ENCODE measurements around the gene CEP20.

Gene CEP20

DNA sequence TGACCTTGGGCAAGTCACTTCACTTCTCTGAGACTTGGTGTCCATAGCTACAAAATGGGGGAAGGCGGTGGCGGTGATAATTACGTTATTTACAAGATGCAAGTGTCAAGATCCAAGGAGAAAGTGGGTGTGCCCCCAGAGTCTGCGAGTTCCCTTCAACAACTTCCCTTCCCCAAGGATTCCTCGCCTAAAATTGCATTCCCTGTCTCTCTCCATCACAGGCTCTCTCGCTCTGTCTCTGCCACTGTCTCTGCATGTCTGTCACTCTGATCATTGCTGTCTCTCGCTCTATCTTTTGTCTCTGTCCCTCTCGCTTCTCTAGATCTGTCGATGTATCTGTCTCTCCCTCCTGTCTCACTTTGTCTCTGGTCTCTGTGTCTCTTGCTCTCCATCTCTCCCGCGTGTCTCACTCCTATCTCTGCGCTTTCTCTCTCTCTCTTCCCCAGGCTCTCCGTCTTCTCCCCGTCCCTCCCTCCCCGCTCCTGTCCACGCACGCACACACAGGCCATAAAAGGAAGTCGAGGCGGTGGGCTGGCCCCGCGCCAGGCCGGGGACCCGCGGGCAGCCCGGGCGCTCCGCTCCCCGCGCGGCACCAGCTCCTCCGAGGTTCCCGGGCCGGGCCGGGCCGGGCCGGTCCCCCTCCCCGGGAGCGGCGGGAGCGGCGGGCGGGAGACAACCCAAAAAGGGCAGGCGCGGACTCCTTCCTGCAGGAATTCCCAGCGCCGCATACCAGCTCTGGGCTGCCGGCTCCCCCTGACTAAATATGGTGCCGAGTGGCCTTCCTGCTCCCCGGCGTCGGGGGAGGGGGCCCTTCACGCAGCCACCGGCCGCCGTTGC lies 30.5 kb downstream of the CEP20 start:
- peak overlapping the region; percentile 29 for H3K9ac ChIP-seq (ENCODE audit: insufficient read length, low read depth)
- no peak for TF ChIP-seq SUZ12 (IDR thresholded peaks at IDR 0.05; ENCODE audit: extremely low read depth, insufficient read depth, insufficient read length)
- no peak for TF ChIP-seq ZNF274 (IDR thresholded peaks at IDR 0.05; ENCODE audit: low read depth, low read length)
- no peak for TF ChIP-seq YY1 (IDR thresholded peaks at IDR 0.05; ENCODE audit: insufficient read depth, insufficient read length)
- H3K36me3 ChIP-seq (ENCODE audit: insufficient read depth, insufficient read length, low read length) = no peaks in the 10 kb centered on the region
- DNase-seq (ENCODE audit: low read depth, low spot score) = peak; percentile 22
- H3K4me1 ChIP-seq (ENCODE audit: insufficient read depth, insufficient read length) = peaks cover 2% of the 10 kb centered on the region
- H3K4me3 ChIP-seq (ENCODE audit: insufficient read length, low read depth) = peak overlapping the region; percentile 36
- no peaks in the 10 kb centered on the region for H3K9me3 ChIP-seq (ENCODE audit: insufficient read depth, low read length)
- H3K27me3 ChIP-seq (ENCODE audit: insufficient read depth, insufficient read length) = peaks cover 50% of the 10 kb centered on the region

- H3K36me3 ChIP-seq (ENCODE audit: insufficient read depth, insufficient read length, low read length) = no peaks in the 10 kb centered on the region
- TF ChIP-seq YY1 (IDR thresholded peaks at IDR 0.05; ENCODE audit: insufficient read depth, insufficient read length) = no peak
- no peak for TF ChIP-seq ZNF274 (IDR thresholded peaks at IDR 0.05; ENCODE audit: low read depth, low read length)
- no peak for TF ChIP-seq SUZ12 (IDR thresholded peaks at IDR 0.05; ENCODE audit: extremely low read depth, insufficient read depth, insufficient read length)
- H3K4me3 ChIP-seq (ENCODE audit: insufficient read length, low read depth) = peak within 1 kb of the TSS; percentile 49
- peaks cover 2% of the 10 kb centered on the region for H3K4me1 ChIP-seq (ENCODE audit: insufficient read depth, insufficient read length)
- peak within 1 kb of the TSS; percentile 57 for H3K9ac ChIP-seq (ENCODE audit: insufficient read length, low read depth)
- no peaks in the 10 kb centered on the region for H3K9me3 ChIP-seq (ENCODE audit: insufficient read depth, low read length)
- H3K27me3 ChIP-seq (ENCODE audit: insufficient read depth, insufficient read length) = peaks cover 50% of the 10 kb centered on the region
- peak; percentile 25 for DNase-seq (ENCODE audit: low read depth, low spot score)
Measured at GRCh38 chr16:15856901-15857698, 31.3 kb downstream of the CEP20 start, which contains the start of gene MYH11. TSS of gene MYH11 (minus strand) at chr16:15857028. CDS start at chr16:15838252, 18,776 bp downstream.

GRCh38 chr16:15856182-15856581 lies 32.2 kb downstream of the CEP20 start:
- H3K4me1 ChIP-seq (ENCODE audit: insufficient read depth, insufficient read length) = peaks cover 2% of the 10 kb centered on the region

DNA sequence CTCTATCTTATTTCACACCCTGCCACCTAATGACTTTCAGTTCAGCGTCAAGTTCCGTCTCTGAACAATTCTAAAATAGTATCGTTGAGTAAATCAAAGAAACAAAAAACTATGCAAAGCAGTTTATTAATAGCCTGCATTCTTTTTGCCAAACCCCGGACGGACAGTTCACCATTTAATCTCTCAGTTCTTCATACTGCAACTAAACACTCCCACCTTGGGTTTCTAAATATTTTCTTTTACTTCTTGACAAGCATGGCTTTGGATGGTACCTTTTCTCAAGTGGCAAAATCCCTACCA lies 32.7 kb downstream of the CEP20 start:
- no peak for TF ChIP-seq ZNF274 (IDR thresholded peaks at IDR 0.05; ENCODE audit: low read depth, low read length)
- H3K27me3 ChIP-seq (ENCODE audit: insufficient read depth, insufficient read length) = peaks cover 50% of the 10 kb centered on the region
- no peaks in the 10 kb centered on the region for H3K36me3 ChIP-seq (ENCODE audit: insufficient read depth, insufficient read length, low read length)
- H3K4me1 ChIP-seq (ENCODE audit: insufficient read depth, insufficient read length) = peaks cover 2% of the 10 kb centered on the region
- H3K4me3 ChIP-seq (ENCODE audit: insufficient read length, low read depth) = no peak overlapping the region
- DNase-seq (ENCODE audit: low read depth, low spot score) = no peak
- no peak overlapping the region for H3K9ac ChIP-seq (ENCODE audit: insufficient read length, low read depth)
- H3K9me3 ChIP-seq (ENCODE audit: insufficient read depth, low read length) = no peaks in the 10 kb centered on the region

More at GRCh38 chr16:15856182-15856581, 32.2 kb downstream of the CEP20 start:
- TF ChIP-seq SUZ12 (IDR thresholded peaks at IDR 0.05; ENCODE audit: extremely low read depth, insufficient read depth, insufficient read length) (no peak), YY1 (IDR thresholded peaks at IDR 0.05; ENCODE audit: insufficient read depth, insufficient read length) (no peak), ZNF274 (IDR thresholded peaks at IDR 0.05; ENCODE audit: low read depth, low read length) (no peak)
- no peak for DNase-seq (ENCODE audit: low read depth, low spot score)
- H3K4me3 ChIP-seq (ENCODE audit: insufficient read length, low read depth) = no peak overlapping the region
- H3K9ac ChIP-seq (ENCODE audit: insufficient read length, low read depth) = no peak overlapping the region
- no peaks in the 10 kb centered on the region for H3K9me3 ChIP-seq (ENCODE audit: insufficient read depth, low read length)
- H3K27me3 ChIP-seq (ENCODE audit: insufficient read depth, insufficient read length) = peaks cover 50% of the 10 kb centered on the region
- no peaks in the 10 kb centered on the region for H3K36me3 ChIP-seq (ENCODE audit: insufficient read depth, insufficient read length, low read length)

GRCh38 chr16:15854906-15855703 lies 33.3 kb downstream of the CEP20 start:
- H3K4me3 ChIP-seq (ENCODE audit: insufficient read length, low read depth) = no peak overlapping the region
- no peaks in the 10 kb centered on the region for H3K36me3 ChIP-seq (ENCODE audit: insufficient read depth, insufficient read length, low read length)
- peaks cover 2% of the 10 kb centered on the region for H3K4me1 ChIP-seq (ENCODE audit: insufficient read depth, insufficient read length)
- DNase-seq (ENCODE audit: low read depth, low spot score) = no peak
- no peak for TF ChIP-seq YY1 (IDR thresholded peaks at IDR 0.05; ENCODE audit: insufficient read depth, insufficient read length)
- TF ChIP-seq ZNF274 (IDR thresholded peaks at IDR 0.05; ENCODE audit: low read depth, low read length) = no peak
- TF ChIP-seq SUZ12 (IDR thresholded peaks at IDR 0.05; ENCODE audit: extremely low read depth, insufficient read depth, insufficient read length) = no peak
- H3K9me3 ChIP-seq (ENCODE audit: insufficient read depth, low read length) = no peaks in the 10 kb centered on the region
- H3K27me3 ChIP-seq (ENCODE audit: insufficient read depth, insufficient read length) = peaks cover 50% of the 10 kb centered on the region
- H3K9ac ChIP-seq (ENCODE audit: insufficient read length, low read depth) = no peak overlapping the region

GRCh38 chr16:15854061-15854460 lies 34.3 kb downstream of the CEP20 start:
- no peak for TF ChIP-seq ZNF274 (IDR thresholded peaks at IDR 0.05; ENCODE audit: low read depth, low read length)
- TF ChIP-seq YY1 (IDR thresholded peaks at IDR 0.05; ENCODE audit: insufficient read depth, insufficient read length) = no peak
- TF ChIP-seq SUZ12 (IDR thresholded peaks at IDR 0.05; ENCODE audit: extremely low read depth, insufficient read depth, insufficient read length) = no peak
- DNase-seq (ENCODE audit: low read depth, low spot score) = no peak
- Histone ChIP-seq H3K9me3 (ENCODE audit: insufficient read depth, low read length) (no peaks in the 10 kb centered on the region), H3K9ac (ENCODE audit: insufficient read length, low read depth) (no peak overlapping the region), H3K27me3 (ENCODE audit: insufficient read depth, insufficient read length) (peaks cover 48% of the 10 kb centered on the region), H3K4me3 (ENCODE audit: insufficient read length, low read depth) (no peak overlapping the region), H3K4me1 (ENCODE audit: insufficient read depth, insufficient read length) (peaks cover 2% of the 10 kb centered on the region), H3K36me3 (ENCODE audit: insufficient read depth, insufficient read length, low read length) (no peaks in the 10 kb centered on the region)

Data from NT2/D1 (cell line).